ENCODE results near the gene SLAIN2.

The SLAIN2 gene

DNA sequence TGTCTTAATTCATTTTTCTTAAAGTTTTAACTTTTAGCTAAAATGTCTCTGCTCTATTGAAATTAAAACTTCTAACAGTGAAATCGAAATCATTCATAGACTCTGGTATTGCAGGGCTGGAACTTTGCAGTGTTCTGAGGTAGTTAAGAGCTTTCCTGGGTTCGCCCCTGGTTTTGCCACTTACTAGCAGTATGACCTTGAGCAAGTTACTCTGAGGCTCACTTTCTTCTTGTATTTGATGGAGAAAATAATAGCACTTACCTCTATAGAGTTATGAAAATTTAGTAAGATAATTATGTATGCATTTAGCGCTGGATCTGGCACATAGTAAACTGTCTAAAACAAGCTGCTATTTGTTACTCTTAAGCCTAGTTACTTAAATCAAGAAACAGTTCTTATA, 1.7 kb downstream of the SLAIN2 start:
- DNase-seq (ENCODE audit: low spot score), result no peak

DNA sequence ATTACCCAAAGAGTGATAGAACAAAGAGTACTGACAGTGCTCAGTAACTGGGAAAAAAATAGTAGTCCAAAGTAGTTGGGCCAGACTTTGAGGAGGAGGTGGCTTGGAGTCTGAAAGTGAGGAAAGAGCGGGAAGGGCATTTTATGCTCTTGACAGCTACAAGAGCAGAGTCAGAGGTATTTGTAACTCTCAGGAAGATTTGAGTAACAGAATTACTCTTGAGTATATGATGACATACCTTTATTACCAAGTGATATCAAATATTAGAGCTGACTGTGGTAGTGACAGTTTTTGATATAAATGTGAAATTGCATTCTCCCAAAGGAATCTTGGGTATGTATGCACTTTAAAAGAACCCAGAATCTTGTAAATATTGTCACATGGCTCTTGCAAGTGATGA, 2.2 kb downstream of the SLAIN2 start:
- no peak for DNase-seq (ENCODE audit: low spot score)
- TF ChIP-seq, protein P1, sequence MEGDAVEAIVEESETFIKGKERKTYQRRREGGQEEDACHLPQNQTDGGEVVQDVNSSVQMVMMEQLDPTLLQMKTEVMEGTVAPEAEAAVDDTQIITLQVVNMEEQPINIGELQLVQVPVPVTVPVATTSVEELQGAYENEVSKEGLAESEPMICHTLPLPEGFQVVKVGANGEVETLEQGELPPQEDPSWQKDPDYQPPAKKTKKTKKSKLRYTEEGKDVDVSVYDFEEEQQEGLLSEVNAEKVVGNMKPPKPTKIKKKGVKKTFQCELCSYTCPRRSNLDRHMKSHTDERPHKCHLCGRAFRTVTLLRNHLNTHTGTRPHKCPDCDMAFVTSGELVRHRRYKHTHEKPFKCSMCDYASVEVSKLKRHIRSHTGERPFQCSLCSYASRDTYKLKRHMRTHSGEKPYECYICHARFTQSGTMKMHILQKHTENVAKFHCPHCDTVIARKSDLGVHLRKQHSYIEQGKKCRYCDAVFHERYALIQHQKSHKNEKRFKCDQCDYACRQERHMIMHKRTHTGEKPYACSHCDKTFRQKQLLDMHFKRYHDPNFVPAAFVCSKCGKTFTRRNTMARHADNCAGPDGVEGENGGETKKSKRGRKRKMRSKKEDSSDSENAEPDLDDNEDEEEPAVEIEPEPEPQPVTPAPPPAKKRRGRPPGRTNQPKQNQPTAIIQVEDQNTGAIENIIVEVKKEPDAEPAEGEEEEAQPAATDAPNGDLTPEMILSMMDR (IDR thresholded peaks at IDR 0.05; ENCODE audit: extremely low read depth, missing control alignments), result no peak

More for the DNA sequence above, 1.7 kb downstream of the SLAIN2 start:
- TF ChIP-seq, protein P1 (IDR thresholded peaks at IDR 0.05; ENCODE audit: extremely low read depth, missing control alignments), result no peak

DNA sequence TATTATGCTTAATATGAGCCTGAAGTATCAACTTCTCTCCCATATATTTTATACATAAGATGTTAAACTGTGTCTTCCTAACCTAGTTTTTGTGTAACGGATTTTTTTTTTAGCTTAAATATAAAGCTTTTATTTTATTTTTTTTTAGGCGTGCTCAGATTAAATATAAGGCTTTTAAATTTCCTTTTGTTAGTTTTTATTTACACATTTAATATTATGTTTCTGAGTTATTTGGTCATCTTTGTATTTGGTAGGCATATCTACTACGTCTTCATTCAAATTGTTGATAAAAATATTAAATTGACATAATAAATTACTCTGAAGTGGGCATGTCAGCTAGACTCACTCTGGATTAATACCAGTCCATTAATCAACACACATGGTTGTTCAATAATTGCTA, 4.2 kb downstream of the SLAIN2 start:
- DNase-seq (ENCODE audit: low spot score), result no peak
- TF ChIP-seq, protein P1 (IDR thresholded peaks at IDR 0.05; ENCODE audit: extremely low read depth, missing control alignments), result no peak

DNA sequence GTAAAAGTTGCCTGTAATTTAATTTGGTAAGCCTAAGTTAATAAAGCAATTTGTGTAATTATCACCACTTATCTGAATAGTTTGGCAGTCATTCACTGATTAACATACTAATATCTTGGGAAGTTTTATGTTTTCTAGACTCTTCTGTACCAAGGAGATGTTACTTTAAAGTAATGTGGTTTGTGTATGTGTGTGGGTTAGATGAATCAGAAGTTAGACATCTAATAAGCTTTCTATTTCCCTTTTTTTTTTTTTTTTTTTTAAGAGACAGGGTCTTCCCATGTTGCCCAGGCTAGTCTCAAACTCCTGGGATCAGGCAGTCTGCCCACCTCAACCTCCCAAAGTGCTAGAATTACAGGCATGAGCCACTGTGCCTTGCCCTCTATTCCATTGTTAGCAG, 5.3 kb downstream of the SLAIN2 start:
- no peak for DNase-seq (ENCODE audit: low spot score)
- TF ChIP-seq, protein P1 (IDR thresholded peaks at IDR 0.05; ENCODE audit: extremely low read depth, missing control alignments), result no peak

DNA sequence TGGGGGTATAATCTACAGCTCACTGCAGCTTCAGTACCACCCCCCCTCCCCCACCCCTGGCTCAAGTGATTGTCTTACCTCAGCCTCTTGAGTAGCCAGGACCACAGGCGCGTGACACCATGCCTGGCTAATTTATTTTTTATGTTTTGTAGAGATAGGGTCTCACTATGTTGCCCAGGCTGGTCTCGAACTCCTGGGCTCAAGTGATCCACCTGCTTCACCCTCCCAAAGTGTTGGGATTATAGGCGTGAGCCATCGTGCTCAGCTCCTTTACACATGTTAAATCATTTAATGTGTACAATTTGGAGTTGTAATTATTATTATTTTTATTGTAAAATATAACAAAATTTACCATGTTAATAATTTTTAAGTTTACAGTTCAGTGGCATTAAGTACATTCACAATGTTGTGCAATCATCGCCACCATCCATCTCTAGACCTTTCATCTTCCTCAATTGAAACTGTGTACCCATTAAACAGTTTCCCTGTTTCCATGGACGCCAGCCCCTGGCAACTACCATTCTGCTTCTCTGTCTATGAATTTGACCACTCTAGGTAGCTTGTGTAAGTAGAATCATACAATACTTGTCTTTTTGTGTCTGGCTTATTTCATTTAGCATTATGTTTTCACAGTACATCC, 6.1 kb downstream of the SLAIN2 start:
- TF ChIP-seq, protein P1 (IDR thresholded peaks at IDR 0.05; ENCODE audit: extremely low read depth, missing control alignments), result no peak

DNA sequence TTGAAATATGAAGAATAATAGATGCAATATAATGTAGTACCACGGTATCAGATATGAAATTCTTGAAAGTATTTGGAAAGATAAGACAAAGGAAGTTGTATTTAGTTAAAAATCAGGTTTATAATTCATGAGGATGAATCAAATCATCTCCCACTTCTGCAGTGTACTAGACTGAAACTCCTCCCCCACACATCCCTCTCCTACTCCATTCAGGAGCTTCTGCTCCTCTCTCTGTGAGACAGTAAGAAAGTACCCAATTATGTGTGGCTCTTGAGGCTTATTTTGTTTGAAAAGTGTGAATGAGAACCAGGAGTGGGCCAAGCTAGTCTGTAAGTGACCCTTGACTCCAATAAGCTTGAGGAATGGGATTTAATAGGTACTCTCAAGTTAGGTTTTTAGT, 9.5 kb downstream of the SLAIN2 start:
- TF ChIP-seq, protein P1 (IDR thresholded peaks at IDR 0.05; ENCODE audit: extremely low read depth, missing control alignments), result no peak
- DNase-seq (ENCODE audit: low spot score), result no peak

More for the DNA sequence above, 6.1 kb downstream of the SLAIN2 start:
- DNase-seq (ENCODE audit: low spot score), result no peak

DNA sequence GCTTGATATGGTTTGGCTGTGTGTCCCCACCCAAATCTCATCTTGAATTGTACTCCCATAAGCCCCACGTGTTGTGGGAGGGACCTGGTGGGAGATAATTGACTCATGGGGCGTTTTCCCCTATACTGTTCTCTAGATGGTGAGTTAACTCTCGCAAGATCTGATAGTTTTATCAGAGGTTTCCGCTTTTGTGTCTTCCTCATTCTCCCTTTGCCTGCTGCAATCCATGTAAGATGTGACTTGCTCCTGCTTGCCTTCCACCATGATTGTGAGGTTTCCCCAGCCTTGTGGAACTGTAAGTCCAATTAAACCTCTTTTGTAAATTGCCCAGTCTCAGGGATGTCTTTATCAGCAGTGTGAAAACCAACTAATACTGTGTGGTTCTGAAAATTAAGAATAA, 11.5 kb downstream of the SLAIN2 start:
- TF ChIP-seq, protein P1 (IDR thresholded peaks at IDR 0.05; ENCODE audit: extremely low read depth, missing control alignments), result no peak
- no peak for DNase-seq (ENCODE audit: low spot score)
